Fibroblast of skin of right biceps (primary cell): ENCODE data around the gene KLRD1.
"Not testable (repeated sequence)": the region's sequence is repeated elsewhere in the genome, so short reads cannot be mapped to it uniquely, and the experiment has no call there.

Source experiments
- DNase-seq: peaks from one replicate; pipeline ENCODE4 v3.0.0-alpha.2; 2013

The KLRD1 gene

DNA sequence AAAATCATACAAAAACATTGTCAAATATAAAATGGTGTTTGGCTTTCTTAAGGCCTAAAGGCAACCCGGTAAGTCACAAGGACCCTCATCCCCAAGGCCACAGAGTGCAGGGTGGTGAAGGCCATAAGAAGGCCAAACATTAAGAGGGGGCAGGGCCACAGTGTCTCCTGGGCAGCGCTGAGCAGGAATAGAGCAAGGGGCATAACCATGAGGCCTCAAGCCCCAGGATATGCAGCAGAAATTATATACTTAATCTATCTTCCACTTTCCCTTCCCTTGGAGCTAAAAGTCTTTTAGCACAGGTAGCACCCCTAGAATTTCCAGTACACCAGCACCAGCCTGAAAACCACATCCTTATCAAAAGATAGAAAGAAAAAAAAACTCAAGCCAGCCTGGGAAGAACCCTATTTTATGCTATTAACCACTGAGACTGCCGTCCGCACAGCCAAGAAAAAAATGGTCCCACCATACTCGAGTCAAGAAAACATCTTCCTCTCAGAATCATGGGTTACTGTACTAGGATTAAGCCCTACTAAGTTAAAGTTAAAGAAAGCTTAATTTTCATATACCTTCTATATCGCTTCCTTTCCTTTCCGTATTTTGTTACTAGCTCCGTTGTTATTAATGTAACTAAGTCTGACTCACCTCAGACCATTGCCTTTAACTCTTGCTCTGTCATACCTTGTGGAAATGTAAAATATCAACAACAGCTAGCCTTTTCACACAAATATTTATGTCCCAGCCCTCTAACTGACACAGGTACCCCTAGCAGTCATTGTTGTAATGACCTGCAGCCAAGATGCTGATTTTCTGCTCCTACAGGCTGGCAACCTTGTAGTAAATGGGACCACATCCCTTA is 62.1 kb downstream of the KLRD1 start:
- DNase-seq: no peak

DNA sequence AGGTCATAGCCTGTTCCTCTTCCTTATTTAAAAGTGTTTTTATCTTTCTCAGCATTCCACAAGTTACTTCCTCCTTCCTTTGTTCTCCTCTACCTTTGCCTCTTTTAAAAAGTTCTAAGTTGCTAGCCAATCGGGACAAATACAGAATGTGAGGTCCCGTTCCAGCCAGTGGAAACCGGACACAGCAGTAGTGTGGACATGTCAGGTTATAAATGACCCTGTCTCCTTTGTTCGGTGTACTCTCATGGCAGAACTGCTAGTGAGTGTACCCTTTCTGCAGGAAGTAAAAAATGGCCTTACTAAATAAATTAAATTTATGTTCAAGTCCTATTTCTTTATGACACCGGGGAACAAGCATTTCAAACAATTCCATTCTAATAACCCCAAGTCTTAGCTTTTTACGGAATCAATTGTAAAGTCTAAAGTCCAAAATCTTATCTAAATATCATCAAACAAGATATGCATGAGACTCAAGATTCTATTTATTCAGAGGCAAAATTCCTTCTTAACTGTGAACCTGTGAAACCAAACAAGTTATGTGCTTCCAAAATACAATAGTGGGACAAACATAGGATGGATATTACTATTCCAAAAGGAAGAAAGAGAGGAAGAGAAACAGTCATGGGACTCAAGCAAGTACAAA is 64.3 kb downstream of the KLRD1 start:
- not testable (repeated sequence) for DNase-seq

DNA sequence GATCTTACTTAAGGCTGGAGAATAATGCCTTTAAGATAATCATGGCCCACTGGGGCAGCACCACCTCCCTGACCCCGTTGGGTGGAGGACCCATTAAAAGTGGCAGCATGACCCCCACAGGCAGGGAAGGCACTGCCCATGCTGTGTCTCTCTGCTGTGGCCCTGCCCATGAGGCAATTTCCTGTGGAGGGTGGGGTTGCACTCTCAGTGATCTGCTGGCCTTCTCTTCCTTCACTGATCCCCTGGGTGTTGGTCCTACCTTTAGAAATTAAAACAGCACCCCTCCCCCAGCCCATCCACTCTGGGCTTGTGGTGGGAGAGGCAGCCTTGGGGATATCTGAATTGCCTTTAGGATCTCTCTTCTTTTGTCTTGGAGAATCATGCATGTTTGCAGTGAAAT is 64.9 kb downstream of the KLRD1 start:
- DNase-seq: no peak

DNA sequence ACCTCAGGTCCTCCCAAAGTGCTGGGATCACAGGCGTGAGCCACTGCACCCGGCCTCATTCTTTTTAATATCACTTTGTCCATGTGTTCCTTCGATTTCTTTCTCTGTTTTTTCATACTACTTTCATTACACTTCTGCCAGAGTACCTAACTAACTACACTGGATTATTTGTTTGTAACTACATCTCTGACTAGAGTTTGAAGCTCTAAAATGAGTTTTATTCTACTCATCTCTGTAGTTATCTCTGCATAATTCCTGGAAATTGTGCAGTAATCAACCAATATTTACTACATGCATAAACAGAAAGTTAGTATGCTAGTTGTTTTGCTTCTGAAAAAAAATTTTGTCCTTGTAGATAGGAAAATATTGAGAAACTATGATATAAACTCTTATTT is 67.0 kb downstream of the KLRD1 start:
- no peak for DNase-seq

DNA sequence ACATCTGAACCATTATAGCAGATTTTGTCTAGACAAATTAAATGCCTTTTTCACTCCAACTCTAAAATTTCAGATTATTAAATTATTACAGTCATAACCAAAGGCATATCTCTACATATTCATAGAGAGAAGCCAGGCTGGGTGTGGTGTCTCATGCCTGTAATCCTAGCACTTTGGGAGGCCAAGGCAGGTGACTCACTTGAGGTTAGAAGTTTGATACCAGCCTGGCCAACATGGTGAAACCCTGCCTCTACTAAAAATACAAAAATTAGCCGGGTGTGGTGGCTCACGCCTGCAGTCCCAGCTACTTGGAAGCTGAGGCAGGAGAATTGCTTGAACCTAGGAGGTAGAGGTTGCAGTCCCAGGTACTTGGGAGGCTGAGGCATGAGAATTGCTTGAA is 71.1 kb downstream of the KLRD1 start:
- not testable (repeated sequence) for DNase-seq
